GM19467 (cell line): Measurements from ENCODE around the gene PAX5.

Experiments
- ATAC-seq: cut with Tn5 transposase; IDR thresholded peaks from one replicate; pipeline ENCODE4 v1.9.1; 2021; ENCODE audit warnings: mild to moderate bottlenecking, moderate library complexity; ENCODE audit not compliant: unreplicated experiment

PAX5 gene

DNA sequence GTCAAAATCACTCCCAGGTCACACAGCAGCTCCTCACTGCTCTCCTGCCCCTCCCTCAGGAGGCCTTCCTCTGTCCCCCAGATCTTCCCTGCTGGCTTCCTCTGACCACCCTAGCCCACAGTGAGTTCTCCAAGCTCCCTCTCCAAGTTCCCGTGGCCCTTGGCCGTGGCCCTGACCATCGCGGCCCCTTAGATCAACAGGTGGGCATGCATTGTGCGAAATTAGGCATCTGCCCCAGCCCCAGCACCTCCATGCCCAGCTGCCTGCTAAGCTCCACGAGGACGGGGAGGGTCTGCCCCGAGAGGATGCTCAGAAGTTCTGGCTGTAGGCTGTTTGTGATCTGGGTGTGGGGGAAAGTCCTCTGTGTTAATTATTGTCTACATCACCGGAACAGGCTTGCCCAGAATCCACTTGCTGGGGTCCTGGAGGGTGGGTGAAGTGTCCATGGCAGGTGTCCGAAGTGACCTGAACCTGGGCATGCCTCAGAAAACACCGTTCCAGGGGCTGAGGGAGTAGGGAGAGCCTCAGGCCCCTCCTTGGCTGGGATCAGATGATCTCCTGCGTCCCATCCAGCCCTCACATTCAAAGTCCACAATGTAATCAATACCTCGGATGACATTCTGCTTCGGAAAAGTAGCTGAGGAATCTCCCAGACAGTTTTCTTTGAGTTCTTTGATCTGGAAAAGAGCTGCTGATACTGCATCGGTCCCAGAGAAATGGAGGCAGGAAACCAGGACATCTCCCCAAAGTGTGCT, 194.8 kb downstream of the PAX5 start:
- no peak for ATAC-seq

- ATAC-seq: no peak
These were observed 196.3 kb downstream of the PAX5 start for GRCh38 chr9:36837431-36838405.

- ATAC-seq: no peak
These were observed 197.6 kb downstream of the PAX5 start for GRCh38 chr9:36836486-36836885.

DNA sequence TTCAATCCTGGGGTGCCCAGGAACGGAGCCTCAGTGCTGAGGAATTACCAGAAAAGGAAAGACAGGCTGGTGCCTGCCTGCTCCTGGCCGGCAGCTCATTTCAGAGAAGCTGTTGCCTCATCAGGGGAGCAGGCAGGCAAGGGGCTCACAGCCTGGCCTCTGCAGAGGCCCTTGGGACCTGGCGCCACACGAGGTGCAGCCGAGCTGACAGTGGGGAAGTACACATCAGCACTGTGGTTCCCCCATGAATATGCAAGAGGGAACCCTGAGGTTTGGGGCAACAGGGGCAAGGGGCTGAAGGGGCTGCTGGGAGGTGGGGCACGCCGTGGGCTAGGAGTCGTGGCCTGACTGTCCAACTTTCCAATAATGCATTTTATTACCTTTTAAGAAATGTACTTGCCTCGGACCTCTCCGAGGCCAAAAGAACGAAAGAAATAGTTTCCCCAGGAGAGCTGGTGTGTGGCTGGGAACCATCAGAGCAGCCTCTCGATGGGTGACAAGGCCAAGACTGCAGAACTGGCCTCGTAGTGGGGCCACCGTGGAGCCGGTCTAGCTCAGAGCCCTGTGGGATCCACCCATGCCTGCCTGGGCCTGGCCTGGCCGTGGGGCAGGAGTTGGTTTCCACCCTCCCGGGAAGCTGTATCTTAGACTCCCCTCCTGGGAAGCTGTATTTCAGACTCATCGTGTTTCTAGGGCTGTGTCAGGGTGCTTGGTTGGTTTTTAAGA, 198.6 kb downstream of the PAX5 start:
- ATAC-seq: no peak

- no peak for ATAC-seq
These were observed 199.3 kb downstream of the PAX5 start for GRCh38 chr9:36834736-36835135.

- ATAC-seq: no peak
These were observed 200.1 kb downstream of the PAX5 start for GRCh38 chr9:36833954-36834353.

DNA sequence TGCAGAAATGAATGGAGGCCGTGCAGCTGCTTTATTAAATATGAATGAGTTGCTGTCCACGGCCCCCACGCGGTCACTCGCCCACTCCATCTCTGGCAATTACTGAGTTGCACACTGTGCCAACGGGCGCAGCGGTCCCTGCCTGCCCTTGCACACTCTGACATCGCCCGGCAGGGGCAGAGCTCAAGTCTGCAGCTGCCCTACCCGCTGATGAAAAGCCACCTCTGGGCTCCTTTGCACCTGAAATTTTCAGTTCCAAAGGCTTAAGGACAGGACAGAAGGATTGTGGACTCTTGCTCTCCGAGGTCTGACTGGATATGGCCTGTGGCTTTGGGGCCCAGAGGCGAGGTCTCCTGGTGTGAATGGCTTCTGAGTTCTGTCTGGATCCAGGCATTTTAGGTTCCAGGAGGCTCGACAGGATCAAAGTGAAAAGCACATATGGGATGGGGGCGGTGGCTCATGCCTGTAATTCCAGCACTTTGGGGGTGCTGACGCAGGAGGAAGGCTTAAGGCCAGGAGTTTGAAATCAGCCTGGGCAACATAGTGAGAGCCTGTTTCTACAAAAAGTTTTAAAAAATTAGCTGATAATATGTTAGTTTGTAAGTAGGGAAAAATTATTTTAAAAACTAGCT, 201.8 kb downstream of the PAX5 start:
- ATAC-seq: no peak

DNA sequence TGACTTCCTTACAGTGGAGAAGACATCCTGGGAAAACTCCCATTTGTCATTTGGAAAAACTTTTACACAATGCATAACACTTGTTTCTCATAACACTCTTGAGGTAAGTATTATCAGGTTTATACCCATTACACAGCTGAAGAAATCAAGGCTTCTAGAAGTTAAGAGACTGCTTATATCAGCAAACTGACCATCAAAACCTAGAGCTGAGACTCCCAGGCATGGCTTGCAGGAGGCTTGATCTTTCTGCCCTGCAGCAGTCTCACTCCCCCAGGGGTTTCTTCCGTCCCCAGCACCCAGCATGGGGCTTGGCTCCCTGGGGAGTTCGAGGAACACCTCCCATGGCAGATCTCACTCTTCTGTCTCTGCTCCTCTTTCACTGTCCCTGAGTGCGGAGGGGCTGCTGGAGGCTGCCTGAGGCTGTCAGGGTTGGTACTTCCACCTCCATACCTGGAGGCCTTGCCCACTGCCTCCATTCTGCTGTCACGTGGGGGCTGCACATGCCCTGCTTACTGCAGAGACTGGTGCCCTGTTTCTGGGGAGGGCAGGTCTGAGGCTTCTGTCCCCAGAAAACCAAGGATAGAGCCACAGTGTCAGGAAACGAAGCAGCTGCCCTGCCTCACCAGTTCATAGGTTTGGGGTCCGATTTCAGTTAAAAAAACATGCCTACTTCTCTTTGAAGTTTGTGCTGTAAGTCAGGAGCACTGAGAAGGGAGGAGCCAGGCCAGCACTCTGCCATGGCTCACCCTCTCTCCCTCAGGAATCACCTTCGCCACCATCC, 202.5 kb downstream of the PAX5 start:
- ATAC-seq: no peak

GRCh38 chr9:36828611-36829013, 205.5 kb downstream of the PAX5 start:
- ATAC-seq: no peak

DNA sequence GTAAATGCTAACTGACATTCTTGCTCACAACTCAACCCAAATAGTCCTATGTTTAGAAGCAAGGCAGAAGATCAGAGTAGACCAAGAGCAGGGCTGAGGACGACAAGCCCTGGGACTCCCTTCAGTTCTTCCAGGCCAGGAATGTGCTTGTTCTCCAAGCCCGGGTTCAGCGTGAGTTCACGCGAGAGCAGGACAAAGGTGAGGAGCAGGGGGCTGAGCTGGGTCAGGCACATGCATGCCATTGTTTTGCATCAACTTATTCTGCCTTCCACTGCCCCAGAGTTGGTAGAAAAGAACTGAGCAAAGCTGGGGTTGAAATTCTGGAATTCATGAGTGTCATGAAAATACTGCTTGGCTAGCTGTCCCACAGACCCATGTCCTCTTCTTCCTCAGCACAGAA, 206.5 kb downstream of the PAX5 start:
- no peak for ATAC-seq

DNA sequence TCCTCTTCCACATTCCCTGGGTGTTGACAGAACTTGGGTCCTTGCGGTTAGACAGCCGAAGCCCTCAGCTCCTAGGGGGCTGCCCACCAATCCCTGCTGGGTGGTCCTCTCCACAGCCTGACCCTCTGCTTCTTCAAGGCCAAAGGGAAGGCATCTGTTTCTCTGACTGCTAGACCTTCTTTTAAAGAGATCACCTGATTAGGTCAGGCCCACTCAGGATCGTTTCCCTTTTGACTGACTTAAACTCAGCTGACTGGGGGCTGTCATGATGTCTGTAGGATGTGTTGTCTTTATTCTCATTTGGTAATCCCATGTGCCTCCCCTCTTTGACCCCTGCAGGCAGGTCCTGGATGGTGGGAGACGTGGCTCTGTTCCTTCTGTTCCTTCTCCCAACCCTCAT, 207.5 kb downstream of the PAX5 start:
- ATAC-seq: no peak

- no peak for ATAC-seq
These were observed 208.9 kb downstream of the PAX5 start for GRCh38 chr9:36825179-36825578.

DNA sequence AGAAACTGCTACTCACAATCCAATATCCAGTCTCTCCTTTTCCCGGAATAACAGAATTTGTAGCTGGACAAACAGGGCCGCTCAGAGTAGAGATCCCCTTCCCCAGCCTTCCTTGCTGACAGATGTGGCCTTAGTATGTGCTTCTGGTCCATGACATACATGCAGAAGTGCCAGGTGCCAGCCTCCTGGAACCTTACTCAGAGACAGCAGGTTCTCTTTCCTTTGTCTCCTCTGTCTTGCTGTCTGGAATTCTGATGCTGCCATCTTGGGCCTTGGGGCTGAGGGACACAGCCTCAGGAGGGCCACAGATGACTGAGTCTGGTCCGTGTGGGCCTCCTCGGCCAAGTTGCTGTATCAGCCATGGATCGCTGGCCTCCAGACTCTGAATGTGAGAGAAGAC, 210.1 kb downstream of the PAX5 start:
- ATAC-seq: no peak

GRCh38 chr9:36823466-36823865, 210.6 kb downstream of the PAX5 start:
- ATAC-seq: no peak

GRCh38 chr9:36822201-36822600, 211.9 kb downstream of the PAX5 start:
- ATAC-seq: no peak

GRCh38 chr9:36820392-36820861, 213.6 kb downstream of the PAX5 start:
- ATAC-seq: no peak

DNA sequence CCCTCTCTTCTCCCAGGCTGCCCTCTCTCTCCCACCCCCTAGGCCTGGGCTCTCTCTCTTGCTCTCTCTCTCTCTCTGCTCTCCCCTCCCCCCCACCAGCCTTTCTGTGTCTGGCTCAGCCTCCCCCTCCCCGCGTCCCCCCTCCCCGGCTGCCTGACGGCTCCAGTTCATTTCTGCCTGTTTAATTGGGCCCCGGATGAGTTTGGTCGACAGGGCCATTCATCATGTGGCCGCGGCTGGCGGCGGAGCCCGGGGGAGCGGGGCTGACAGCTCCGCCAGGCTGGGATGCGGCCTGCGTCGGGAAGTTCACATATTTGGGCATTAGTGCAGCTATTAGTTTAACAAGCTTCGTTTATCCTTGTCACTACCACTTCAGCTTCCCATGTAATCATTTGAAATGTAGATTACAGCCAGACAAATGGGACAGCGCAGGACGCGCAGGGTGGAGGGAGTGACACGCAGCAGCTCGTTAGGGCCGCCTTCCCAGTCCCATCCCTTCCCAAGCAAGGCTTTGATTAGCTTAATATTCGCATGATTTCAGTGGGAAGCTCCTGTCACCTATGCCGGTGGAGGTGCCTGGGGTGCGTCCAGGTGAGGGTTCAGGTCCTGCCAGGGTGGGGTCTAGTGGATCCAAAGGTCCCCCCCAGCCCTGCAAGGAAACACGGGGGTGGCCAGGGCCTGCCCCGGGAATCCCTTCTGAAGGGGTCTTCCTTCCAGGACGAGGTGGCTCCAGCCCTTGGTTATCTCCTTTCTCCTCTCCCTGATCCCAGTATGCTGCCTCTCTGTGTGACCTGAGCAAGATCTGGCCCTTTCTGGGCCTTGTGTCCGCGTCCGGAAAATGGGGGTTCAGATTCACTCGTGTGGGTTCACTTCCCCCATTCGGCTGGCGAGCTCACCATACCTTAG, 214.8 kb downstream of the PAX5 start:
- ATAC-seq: no peak

GRCh38 chr9:36818242-36818938, 215.7 kb downstream of the PAX5 start:
- no peak for ATAC-seq
